K562 (cell line): ENCODE measurements around the gene PTPRT. TPM values are rescaled to one million over a fixed set of nuclear protein-coding genes. Genes with fewer than 3 reads are reported as not detected.

ENCODE experiments used
- ATAC-seq: fragments of 200-7000 bp; cut with Tn5 transposase; 3 replicates; pipeline ENCODE4 v1.9.1; 2020; ENCODE audit warnings: moderate library complexity
- BruUV-seq: library from RNA; stranded (reverse); fragments of 400-500 nt; replicated peaks from 2 replicates; lab custom pipeline; 2021; lab: Mats Ljungman, UMichigan
- CTCF ChIA-PET: fragments of 300-600 bp; formaldehyde crosslinking; extraction: SDS; loops from one replicate; lab custom pipeline; 2021; ENCODE audit warnings: low intra/inter-chr PET ratio; lab: Yijun Ruan, JAX
- POLR2A ChIA-PET: fragments of 300-600, 350-650 bp; sonication (Branson Sonifier 250); formaldehyde crosslinking; extraction: SDS; loops from one replicate; lab custom pipeline; 2021; ENCODE audit warnings: antibody characterized with exemption, inconsistent platforms; lab: Yijun Ruan, JAX
- DNase-seq, 4 experiments: peaks; one replicate each; pipeline versions ENCODE4 v3.0.0 to v3.0.0-alpha.2; 2011 to 2018; ENCODE audit warnings: low spot score in 3 of 4, mixed read lengths in 3 of 4; ENCODE audit errors: extremely low read depth in 1 of 4
- FAIRE-seq: peaks from 2 replicates; lab custom pipeline; 2011; peaks lifted over from hg19 to GRCh38; lab: Jason Lieb, UNC
- H2AFZ ChIP-seq: 2 replicates; pipeline ENCODE4 v1.6.0; 2011; ENCODE audit warnings: low read depth, low read length, control low read depth, inconsistent platforms
- H3K27ac ChIP-seq: fragments of 200-600 bp; 3 replicates; pipeline ENCODE4 v1.8.0; 2011; ENCODE audit warnings: low read depth, mild to moderate bottlenecking, control low read depth, inconsistent platforms, low read length, moderate library complexity, mixed read lengths; ENCODE audit errors: extremely low read depth
- H3K27me3 ChIP-seq, 2 experiments: fragments of 300-600 bp in 1 of 2; 2 replicates in 1 of 2; 3 replicates in 1 of 2; pipeline versions ENCODE4 v1.6.0 to v1.8.0; 2011; ENCODE audit warnings: inconsistent platforms in 2 of 2, low read length in 2 of 2, mild to moderate bottlenecking in 1 of 2, mixed read lengths in 1 of 2, moderate library complexity in 1 of 2; ENCODE audit not compliant: control insufficient read depth in 2 of 2, insufficient read depth in 2 of 2
- H3K36me3 ChIP-seq: fragments of 300-600 bp; 3 replicates; pipeline ENCODE4 v1.8.0; 2011; ENCODE audit warnings: mild to moderate bottlenecking, low read length, inconsistent platforms; ENCODE audit not compliant: control insufficient read depth, insufficient read depth
- H3K4me1 ChIP-seq, 2 experiments: fragments of 200-600 bp in 1 of 2; replicated peaks in 1 of 2; 2 replicates in 1 of 2; 3 replicates in 1 of 2; pipeline versions ENCODE4 v1.5.1 to v1.8.0; 2011; ENCODE audit warnings: inconsistent platforms in 2 of 2, low read length in 2 of 2, mild to moderate bottlenecking in 1 of 2, mixed read lengths in 1 of 2, moderate library complexity in 1 of 2; ENCODE audit not compliant: control insufficient read depth in 2 of 2, insufficient read depth in 2 of 2
- H3K4me2 ChIP-seq: 2 replicates; pipeline ENCODE4 v1.6.1; 2011; ENCODE audit warnings: low read length, control low read depth, inconsistent platforms, mixed read lengths; ENCODE audit not compliant: insufficient read depth
- H3K4me3 ChIP-seq: fragments of 200-600 bp; sonication (generic), shearing (Covaris generic); 2 replicates; pipeline ENCODE4 v1.5.1; 2016; ENCODE audit warnings: control low read depth, inconsistent platforms
- H3K79me2 ChIP-seq: fragments of 200-600 bp; 3 replicates; pipeline ENCODE4 v1.8.0; 2011; ENCODE audit warnings: low read length, inconsistent platforms; ENCODE audit not compliant: control insufficient read depth, insufficient read depth
- H3K9ac ChIP-seq, 2 experiments: 2 replicates each; pipeline versions ENCODE4 v1.6.0 to v1.6.1; 2011; ENCODE audit warnings: low read depth in 2 of 2, low read length in 2 of 2, control low read depth in 1 of 2, inconsistent platforms in 1 of 2, mild to moderate bottlenecking in 1 of 2, mixed read lengths in 1 of 2; ENCODE audit not compliant: insufficient read depth in 1 of 2
- H3K9me1 ChIP-seq: one replicate; pipeline ENCODE4 v1.6.0; 2011; ENCODE audit warnings: inconsistent platforms, mild to moderate bottlenecking, low read length, moderate library complexity; ENCODE audit not compliant: control insufficient read depth, insufficient read depth
- H3K9me3 ChIP-seq: replicated peaks from 2 replicates; pipeline ENCODE4 v1.5.1; 2011; ENCODE audit warnings: low read depth, low read length, inconsistent platforms; ENCODE audit not compliant: control insufficient read depth, insufficient read depth
- H4K20me1 ChIP-seq: replicated peaks from 2 replicates; pipeline ENCODE4 v1.6.1; 2011; ENCODE audit warnings: low read length, inconsistent platforms, mixed read lengths; ENCODE audit not compliant: control insufficient read depth, insufficient read depth
- CUX1 ChIP-seq: fragments of 200-800 bp; sonication (Bioruptor generic); IDR thresholded peaks from 2 replicates; pipeline ENCODE4 v1.6.1; 2016; ENCODE audit warnings: missing genetic modification characterization, missing compliant biosample characterization
- USF2 ChIP-seq: sonication (generic); formaldehyde crosslinking; IDR thresholded peaks from 2 replicates; pipeline ENCODE4 v1.5.0; 2020; ENCODE audit warnings: missing genetic modification reagents
- WGBS: fragments of 100-300 bp; shearing (Covaris generic); methylation state at CpG from one replicate; pipeline ENCODE4 v1.1.6; 2016; ENCODE audit warnings: low coverage, mixed read lengths; ENCODE audit not compliant: insufficient coverage; ENCODE audit errors: missing lambda C conversion rate; 5-methylcytosine and 5-hydroxymethylcytosine counted together
- in situ Hi-C: fragments of 300-500 bp; cut with MboI; formaldehyde crosslinking; loops from 4 replicates; pipeline ENCODE4 v1.15.0; 2018; ENCODE audit warnings: inconsistent platforms, mixed read lengths
- intact Hi-C: fragments of 100-400 bp; cut with micrococcal nuclease; formaldehyde crosslinking; loops from 2 replicates; pipeline ENCODE4 v1.14.2; 2022
- polyA plus RNA-seq, 8 experiments: library from polyadenylated mRNA; depleted of rRNA in 4 of 8; stranded (reverse) in 5 of 8; unstranded in 3 of 8; fragments of >200 nt; fragmentation: Nextera tagmentation in 2 of 8; fragmentation: Illumina TruSeq in 1 of 8; extraction: Ambion mirVana in 2 of 8; extraction: Trizol in 1 of 8; gene quantifications; 2 replicates each; pipeline versions ENCODE4 v1.2.1 to v1.2.3, GENCODE V29; 2011 to 2014; ENCODE audit warnings: inconsistent platforms in 1 of 8, missing spikeins in 1 of 8
- total RNA-seq, 7 experiments: library from RNA; depleted of rRNA in 6 of 7; stranded (reverse); fragments of >200 nt in 6 of 7; fragmentation: Illumina TruSeq in 2 of 7; extraction: Trizol in 2 of 7; gene quantifications; 2 replicates each; pipeline versions ENCODE4 v1.2.1 to v1.2.3, GENCODE V29; 2011 to 2021; ENCODE audit warnings: low replicate concordance in 1 of 7

PTPRT gene
- total and polyA plus RNA-seq, 9 of the 15 experiments (the other 6 are each of a cell fraction or from before 2014, with no cell fraction given), result not detected

DNA sequence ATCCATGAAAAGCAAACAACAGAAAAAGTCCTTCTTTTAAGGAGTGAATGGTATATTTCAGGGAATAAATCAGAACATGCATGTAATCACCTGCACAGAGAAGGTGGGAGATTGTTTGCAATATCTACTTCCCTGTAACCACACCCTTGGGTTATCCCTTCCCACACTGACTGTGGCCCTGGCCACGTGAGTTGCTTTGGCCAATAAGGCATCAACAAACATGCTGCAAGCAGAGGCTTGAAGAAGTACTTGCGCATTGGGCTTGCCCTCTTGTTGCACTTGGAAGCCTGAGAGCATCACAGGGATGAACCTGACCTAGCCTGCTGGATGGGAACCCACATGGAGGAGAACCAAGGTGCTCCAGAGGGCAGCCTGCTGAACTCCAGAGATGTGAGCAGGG, 208.5 kb downstream of the PTPRT start:
- Histone ChIP-seq H3K27me3 (no peaks in the 10 kb centered on the region), H4K20me1 (no peaks in the 10 kb centered on the region; the same call in 1 of the 2 replicates), H3K79me2 (no peaks in the 10 kb centered on the region), H3K4me1 (no peaks in the 10 kb centered on the region), H3K9ac (no peak overlapping the region), H3K27ac (no peak overlapping the region), H3K9me1 (no peaks in the 10 kb centered on the region), H3K4me3 (no peak overlapping the region), H3K4me2 (no peak overlapping the region), H2AFZ (no peak overlapping the region), H3K9me3 (no peaks in the 10 kb centered on the region), H3K36me3 (no peaks in the 10 kb centered on the region)
- intact Hi-C loops, result no loop called here
- POLR2A ChIA-PET, result no interaction called here
- WGBS, result 0% methylated on average over 2 of the region's 2 CpGs
- CTCF ChIA-PET, result no interaction called here
- TF ChIP-seq USF2 (CRISPR knock-in tag) (peak; percentile 34; the same call in 1 of the 2 replicates), CUX1 (CRISPR knock-in tag) (no peak)
- DNase-seq, result no peak
- no peak for FAIRE-seq
- in situ Hi-C loops, result no loop called here
- no peak for ATAC-seq
- BruUV-seq, result no TSS peak
